ENCODE results near the gene PPP1R1C.
"Not testable (repeated sequence)": the region's sequence is repeated elsewhere in the genome, so short reads cannot be mapped to it uniquely, and the experiment has no call there.

PPP1R1C gene

DNA sequence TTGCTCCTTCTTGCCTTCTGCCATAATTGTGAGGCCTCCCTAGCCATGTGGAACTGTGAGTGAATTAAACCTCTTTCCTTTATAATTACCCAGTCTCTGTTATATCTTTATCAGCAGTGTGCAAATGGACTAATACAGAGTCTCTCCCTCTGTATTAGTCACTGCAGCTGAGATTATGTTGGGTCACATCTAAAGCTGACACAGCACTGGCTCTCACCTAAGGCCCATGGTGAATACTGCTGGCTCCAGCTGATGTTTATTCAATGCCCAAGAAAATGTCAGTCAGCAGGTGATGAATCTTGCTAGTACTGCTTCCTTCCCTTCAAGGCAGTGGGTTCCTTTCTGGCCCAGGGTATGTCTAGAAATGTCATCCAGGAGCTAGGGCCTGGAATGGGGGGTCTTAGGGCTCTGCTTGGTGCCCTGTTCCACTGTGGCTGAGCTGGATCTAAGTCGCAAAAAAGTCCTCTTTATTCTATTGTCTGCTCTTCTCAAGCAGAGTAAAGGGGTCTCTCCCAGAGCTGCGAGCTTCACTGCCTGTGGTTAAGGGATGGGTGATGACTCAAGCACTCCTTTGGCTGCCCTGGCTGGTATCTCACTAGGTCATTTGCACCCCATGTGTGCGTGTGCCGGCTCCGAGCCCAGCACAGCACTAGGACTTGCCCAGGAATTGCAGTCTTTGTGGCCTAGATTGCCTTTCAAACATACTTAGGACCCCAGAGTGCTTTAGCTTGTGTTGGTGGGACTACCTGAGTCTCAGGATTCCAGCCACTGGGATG lies 29.9 kb downstream of the PPP1R1C start:
- DNase-seq = no peak

DNA sequence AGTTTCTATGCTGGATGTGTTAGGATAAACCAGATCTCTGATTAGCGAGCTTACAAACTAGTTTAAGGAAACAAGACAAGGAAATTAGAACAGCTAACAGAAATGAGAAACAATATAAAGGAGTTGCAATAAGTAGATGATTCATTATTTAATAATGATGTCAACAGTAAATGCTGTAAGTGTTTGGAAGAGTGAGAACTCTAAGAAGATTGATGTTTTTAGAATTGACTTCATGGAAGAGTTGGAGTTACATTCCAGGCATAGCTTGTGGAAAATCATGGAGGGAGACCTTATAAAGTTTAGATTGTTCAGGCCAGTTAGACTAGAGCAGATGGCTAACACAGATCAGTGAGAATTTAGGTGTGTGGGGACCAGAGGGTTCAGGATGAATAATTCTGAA lies 32.6 kb downstream of the PPP1R1C start:
- no peak for DNase-seq

DNA sequence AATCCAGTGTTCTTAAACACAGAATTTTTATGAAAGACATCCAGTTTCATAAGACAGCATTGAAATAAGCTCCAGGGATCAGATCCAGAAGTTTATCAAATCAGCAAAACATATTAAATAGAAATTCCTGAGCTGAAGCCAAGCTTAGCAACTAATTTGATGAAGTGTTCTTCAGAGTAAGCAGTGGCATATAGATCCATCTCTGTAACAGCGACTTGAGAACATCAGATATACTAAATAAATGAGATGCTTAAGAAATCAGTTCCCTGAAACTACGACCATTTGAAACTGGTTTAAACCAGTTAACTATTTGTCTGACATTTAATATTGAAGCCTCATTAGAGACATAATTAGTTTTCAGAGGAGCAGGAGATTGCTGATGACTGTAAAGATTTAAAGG lies 34.1 kb downstream of the PPP1R1C start:
- no peak for DNase-seq

DNA sequence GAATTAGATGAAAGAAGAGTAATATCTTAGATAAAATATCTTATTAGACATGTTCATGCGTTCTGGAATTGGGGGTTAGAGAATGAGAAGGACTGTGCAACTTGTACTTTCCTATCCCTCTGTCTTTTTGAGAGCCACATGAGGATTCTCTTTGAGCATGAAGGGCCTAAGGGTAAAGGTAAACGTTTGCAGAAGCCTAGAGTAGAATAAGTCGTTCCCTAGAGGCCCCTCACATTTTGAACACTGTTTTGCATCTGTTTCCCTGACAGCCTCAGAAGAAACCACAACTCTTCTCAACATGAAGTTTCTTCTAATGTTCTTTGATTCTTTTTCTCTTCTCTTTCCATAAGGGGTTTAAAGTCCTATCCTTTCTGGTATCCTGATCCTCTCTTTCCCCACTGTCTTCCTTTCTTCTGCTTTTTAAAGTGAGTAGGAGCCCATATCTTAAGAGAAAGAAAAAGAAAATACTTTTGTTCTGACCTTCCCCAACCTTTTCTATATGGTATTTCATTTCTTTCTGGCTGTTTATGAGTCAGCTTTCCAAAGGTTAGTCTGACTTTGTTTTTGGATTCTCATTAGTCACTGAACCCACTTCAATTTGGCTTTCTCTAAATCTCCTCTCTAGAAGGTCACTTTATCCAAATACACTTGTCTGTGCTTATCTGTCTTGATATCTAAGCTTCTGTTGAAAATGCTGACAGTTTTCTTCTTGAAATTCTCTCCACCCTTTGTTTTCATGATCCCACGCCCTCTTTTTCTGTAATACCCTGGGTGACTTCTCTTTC lies 34.8 kb downstream of the PPP1R1C start:
- no peak for DNase-seq

DNA sequence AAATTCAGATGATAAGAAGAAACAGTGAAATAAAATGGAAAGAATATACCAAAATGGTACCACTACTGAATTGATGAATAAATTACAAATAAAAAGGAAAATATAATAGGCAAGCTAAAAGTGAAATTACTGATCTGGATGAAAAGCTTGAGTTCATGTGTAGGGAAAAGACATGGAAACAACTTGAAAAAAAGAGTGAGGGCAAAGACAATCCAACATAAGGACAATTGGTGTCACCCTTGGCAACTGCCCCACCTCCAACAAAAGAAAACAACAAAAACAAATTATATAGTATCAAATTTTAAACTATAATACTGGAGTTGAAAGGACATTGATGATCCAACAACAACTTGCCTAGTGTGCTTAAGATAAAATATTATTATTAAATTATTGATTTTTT lies 37.6 kb downstream of the PPP1R1C start:
- DNase-seq = no peak

DNA sequence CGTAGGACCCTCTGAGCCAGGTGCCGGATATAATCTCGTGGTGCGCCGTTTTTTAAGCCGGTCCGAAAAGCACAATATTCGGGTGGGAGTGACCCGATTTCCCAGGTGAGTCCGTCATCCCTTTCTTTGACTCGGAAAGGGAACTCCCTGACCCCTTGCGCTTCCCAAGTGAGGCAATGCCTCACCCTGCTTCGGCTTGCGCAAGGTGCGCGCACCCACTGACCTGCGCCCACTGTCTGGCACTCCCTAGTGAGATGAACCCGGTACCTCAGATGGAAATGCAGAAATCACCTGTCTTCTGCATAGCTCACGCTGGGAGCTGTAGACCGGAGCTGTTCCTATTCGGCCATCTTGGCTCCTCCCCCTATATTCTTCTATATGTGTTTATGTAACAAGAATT lies 45.2 kb downstream of the PPP1R1C start:
- not testable (repeated sequence) for DNase-seq

DNA sequence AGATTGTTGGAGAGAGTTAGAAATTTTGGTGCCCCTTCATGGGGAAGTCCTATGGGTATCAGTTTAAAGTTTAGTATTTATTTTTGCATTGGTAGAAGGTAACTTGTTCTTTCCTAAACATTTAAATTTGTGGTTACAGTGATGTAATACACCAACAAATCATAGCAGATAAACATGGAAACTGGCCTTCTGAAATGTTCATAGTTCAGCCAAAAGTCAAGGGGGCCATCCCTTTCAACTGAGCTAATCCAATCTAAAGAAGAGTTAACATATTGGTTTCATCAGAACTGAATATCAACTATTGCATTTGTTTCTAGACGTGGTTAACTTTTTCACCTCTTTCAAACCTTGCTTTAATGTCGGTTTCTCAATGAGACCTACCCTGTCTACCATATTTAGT lies 46.3 kb downstream of the PPP1R1C start:
- DNase-seq = no peak

DNA sequence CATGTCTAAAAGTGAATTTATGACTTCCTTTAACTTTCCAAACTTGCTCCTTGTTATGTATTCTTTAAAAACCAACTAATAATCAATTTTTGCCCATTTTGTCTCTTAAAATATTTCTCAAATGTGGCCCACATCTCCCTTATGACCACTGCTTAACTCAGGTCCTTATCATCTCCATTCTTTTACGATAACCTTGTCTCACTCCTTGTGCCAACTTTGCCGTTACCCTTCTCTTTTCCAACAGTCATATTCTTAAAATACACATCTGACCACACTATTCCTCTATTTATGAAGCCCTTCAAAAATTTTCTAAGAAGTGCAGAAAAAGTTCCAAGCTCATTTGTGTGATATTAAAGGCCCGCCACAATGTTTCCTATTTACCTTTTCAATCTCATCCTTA lies 47.8 kb downstream of the PPP1R1C start:
- DNase-seq = no peak

DNA sequence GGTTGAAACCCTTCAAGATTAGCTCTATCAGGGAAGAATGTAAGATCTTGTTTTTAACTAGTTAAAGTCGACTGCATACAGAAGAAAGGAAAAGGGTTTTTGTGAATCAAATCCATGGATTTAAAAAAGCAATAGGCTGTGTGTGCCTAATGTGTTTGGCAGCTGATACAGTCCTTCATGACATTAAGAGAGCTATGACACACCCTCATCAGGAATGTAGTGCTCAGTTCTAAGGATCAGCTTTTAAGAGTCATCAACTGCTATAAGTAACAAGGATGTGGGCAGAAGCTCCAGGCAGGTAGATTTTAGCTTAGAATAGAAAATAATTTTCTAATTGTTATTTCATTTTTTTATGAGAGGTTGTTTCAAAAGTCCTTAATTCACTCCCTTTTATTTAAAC lies 52.9 kb downstream of the PPP1R1C start:
- no peak for DNase-seq

DNA sequence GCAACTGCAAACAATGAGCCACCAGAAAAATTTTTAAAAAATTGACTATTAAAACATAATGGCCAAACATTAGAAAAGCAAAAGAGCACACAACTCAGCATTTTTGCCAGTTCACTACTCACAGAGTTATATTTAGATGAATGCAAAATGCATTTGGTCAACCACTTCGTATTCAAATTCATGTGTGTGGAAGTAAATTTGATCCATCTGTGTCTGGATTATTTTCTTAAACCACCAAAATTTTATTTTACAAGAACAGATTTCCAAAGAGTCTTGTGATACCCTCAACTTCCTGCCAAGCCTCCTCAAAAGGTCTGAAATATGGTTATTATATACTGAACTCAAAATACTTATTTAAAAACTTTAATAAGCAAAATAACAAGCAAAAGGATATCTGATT lies 57.4 kb downstream of the PPP1R1C start:
- no peak for DNase-seq

DNA sequence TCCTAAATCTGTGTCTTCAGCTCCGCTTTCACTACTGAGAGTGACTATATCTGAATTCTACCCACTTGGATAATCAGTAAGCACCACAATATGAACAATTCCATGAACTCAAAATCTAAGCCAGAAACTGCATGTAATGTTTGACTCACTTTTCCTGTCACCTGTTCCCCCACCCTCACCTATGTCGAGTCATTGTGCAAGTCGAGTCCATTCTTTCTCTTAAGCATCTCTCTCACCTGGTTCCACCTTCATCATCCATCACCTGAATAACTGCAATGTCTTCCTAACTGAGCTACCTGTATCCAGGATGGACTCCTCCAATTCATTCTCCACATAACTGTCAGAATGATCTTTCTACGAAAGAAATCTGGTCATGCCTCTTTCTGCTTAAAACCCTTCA lies 58.2 kb downstream of the PPP1R1C start:
- DNase-seq = no peak

DNA sequence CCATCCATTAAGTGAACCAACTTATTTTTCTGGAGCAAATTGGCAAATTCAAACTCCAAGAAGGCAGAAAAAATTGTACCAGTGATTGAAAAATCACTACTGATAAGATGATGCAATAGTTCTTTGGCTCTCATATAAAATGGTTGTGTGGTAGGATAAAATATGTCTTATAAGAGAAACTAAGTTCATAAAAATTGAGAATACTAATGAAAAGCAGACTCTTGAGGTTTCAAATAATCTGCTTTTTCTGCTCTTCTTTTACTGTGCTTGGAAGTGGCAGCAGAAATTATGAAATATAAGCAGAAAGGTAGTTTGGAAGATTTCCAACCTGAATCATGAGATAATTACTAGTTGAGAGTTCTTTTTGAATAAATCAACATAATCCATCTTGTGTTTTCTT lies 61.9 kb downstream of the PPP1R1C start:
- DNase-seq = no peak

DNA sequence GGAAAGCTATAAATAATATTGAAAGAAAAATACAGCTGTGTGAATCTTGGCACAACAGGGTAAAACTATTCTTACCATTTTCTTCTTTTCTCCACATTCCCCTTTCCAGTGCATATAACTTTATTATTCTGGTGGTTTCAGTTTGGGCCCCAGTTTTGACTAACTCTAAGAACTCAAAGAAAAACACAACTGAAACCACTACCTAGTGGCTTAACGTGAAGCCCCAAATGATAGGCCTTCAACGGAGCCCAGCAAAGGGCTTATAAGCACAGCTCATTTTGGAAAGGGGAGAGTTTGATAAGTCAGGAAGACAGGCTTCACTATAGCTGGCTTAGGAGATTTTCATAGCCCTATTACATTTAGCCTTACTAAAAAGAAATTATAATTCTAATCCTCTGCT lies 62.4 kb downstream of the PPP1R1C start:
- DNase-seq = no peak

DNA sequence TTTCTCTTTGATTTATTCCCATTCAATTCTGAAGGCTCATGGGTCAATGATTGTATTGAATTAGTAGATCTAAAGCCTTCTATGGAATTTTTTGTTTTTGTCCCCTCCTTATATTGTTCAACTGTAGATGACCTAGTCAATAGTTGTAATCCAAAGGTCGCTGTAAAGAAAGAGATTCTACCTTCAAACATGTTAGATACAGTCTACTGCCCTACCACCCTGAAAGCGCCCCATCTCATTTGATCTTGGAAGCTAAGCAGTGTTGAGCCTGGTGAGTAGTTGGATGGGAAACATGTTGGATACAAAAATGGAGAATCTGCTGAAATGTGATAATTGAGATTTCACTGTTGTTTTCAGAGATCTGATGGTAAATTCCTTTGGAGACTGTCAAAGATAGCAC lies 63.0 kb downstream of the PPP1R1C start:
- no peak for DNase-seq

DNA sequence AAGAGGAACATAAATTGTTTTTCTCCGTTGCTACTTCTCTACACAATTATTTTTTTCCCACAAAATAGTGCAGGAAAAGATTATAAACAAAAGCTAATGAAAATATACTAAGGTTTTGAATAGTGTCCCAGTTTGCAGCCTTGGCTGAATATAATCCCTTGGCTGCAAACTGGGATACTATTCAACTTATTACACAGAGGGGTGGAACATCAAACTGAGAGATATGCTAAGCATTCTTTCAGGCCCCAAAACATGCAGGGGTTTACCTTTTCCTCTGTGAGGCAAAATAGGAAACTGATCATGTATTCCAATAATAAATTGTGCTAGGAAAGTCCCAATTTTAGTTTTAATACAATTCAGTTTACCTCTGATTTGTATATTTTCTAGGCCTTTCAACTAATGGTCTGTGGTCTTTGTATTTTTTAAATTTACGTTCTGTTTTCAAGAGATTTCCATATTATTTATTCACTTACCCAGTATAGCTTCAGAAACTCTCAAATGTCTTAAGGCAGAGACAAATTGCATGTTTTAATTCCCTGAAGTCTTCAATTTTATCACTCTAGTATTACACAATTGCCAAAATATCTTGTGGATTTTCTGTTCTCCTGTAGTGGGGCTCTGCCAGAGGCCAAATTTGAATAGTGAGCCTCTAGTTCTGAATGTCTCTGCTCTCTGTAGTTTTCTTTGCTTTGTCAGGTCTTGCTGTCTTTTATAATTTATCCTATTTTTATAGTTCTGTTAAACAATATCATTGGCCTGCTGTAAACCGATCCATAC lies 63.9 kb downstream of the PPP1R1C start:
- no peak for DNase-seq

DNA sequence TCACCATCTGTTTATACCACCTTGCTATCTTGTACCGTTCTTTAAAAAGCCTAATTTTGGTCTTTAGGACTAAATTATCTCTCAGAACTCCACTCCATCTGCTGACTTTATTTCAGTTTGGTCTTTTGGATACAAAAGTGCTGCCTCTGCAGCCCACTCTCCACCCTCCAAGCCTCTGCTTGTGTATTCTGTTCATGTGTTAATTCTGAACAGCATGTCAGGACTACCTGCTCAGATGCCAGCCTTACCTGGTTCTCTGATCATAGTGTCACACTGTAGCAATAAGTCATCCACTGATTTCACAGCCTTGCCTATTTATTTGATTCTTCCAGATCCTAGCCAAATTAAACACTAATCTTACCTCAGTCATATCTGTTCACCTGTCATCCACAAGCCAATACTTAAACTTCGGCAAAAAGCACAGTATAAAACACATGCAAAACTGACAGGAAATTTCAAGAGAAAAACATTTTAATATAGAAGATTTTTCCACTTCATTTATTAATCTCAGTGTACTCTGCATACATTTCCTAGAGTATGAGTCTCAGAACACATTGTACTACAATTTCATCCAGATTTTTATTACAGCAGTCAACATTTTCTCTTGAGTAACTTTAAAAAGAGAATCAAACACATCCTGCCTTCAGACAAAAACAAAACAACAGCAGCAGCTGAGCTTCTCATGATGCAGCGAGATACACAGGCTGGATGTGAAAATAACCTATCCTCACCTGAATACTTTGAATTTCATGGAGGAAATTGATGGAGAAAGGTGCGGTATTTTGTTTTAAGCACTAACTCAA lies 64.9 kb downstream of the PPP1R1C start:
- no peak for DNase-seq

DNA sequence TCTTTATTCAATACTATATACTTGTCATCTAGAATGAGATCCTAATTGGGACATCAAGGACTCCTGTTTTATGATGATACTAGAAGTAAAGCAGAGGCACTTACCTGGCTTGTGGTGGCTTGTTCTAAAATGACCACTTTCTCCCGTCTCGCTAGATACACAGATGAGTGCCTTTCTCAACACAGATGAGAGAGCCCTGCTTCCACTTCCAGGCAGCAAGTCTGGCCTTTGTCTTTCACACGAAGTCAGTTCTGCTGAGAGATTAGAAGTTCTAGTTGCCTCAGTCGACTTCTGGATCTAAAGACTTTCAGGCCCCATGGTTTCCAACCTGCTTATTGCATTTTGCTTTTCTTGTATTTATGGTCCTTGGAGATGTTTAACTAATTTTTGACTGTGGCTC lies 70.3 kb downstream of the PPP1R1C start:
- DNase-seq = no peak

DNA sequence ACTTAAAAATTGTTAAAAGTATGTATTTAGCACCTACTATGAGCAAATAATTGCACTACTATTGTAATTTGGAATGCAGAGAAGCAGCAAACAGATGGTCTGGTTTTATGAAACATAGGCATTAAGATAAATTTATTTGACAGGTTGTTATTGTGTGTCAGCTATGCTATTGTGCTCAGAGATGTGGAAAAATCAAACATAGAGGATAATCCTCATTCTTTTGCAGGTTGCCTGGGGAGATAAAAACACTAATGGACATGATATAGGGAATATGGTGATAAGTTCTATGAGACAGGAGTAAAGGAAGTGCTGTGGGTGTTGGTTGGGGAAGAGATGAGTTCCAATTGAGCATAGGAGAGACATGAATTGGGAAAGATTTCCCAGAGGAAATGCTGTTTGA lies 71.3 kb downstream of the PPP1R1C start:
- no peak for DNase-seq

DNA sequence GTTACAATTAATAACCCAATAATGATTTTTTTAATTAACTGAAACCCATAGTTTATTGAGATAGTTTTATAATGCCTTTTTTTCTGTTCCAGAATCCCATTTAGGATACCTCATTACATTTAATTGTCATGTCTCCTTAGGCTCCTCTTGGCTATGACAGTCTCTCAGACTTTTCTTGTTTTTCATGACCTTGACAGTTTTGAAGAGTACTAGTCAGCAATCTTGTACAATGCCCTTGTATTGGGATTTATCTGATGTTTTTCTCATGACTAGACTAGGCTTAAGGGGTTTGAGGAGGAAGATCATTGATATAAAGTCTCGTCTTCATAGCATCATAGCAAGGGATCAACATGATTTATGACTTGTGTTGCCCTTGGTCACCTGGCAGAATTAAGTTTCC lies 72.4 kb downstream of the PPP1R1C start:
- DNase-seq = no peak

DNA sequence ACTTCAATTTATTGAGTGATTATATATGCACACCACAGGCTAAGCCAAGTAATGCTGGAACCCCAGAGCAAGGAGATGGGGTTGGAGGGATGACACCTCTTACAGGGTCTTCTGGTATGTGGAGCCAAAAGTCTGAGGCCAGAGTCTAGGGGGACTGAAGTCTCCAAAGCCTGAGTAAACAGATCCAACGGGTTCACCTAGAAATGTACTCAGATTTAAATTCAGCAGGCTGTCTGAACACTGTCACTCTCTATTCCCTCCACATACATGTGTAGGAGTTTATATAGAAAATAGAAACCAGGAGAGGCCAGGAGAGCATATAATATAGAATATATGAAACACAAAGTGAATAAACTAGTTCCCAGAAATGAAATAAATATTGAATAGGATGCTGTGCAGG lies 76.1 kb downstream of the PPP1R1C start:
- DNase-seq = no peak

DNA sequence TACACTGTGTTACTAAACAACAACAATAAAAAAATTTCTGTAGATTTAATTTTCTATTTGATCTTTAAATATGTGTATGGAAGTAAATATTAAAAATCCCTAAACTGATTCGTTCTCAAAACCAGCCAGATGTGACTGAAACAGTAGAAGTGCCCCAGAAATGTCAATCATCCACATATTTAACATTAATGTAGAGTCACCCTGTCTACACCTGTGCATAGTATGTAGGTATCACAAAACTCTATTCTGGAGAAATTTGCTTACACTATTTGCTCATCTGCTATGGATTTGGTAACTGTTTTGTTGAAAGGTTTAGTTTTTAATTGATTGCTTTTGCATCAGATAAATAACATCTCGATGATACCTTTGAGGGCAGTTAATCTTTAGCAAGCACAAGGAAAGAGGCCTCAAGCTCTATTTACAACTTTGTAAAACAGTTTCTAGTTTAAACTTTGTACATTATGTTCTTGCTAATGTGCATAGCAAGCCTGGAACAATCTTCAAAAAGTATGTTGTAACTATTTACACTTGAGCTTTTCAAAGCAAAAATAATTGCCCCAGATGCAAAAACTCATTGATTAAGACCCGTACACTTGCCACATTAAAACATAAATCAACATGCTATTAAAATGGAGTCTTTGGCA lies 76.8 kb downstream of the PPP1R1C start:
- no peak for DNase-seq

DNA sequence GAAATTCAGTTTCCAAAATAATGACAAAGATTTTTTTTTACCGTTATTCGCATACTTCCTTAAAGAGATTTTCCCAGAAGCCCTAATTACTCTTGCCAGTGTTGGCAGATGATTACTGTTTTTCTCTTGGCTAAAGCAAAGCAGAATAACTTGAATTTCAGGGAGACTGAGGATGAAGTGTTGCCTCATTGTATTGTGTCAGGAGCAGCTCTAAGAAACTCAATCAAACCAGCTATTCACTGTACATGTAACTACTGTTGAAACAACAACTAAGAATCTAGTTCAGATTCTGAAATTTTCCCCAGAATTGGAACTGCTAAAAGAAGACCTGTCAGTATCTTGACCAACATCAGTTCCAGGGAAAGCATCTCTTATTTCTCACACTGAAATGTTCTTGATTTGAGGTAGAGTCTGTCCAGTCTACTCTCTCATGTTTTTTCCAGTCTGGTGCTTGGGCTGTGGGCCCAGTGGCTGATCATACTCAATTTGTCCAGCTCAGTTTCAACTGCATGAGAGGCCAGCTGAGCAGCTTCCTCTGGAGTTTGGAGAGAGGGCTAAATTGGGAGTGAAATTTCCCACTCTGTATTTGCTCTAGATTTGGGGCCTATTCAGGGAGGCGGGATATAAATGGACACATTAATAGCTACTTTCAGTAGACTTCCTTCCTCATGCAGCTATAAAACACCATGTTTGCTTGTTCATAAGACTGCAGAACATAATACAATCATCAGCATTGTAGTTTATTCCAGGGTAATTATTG lies 78.5 kb downstream of the PPP1R1C start:
- DNase-seq = no peak

Measured in NCI-H1092 treated with DMSO at 0.1 percent for 48 hours (cell line).